Coronary artery (tissue), 2 donors: ENCODE results near the gene PPP3R1.
A peak's percentile ranks its signal among the peaks of the same experiment; 100 is the strongest.

Experiments used
- DNase-seq: peaks from one replicate; pipeline ENCODE4 v3.0.0-alpha.2; 2017; ENCODE audit warnings: low spot score
- H3K27ac ChIP-seq, 2 donors: fragments of 200-600 bp; sonication (generic); one replicate each; pipeline ENCODE4 v1.5.1; 2016 to 2019
- H3K4me3 ChIP-seq: fragments of 200-600 bp; sonication (generic); 2 replicates; pipeline ENCODE4 v1.5.1; 2016; ENCODE audit warnings: mild to moderate bottlenecking, moderate library complexity
- CTCF ChIP-seq: fragments of 200-600 bp; sonication (generic); IDR thresholded peaks from one replicate; pipeline ENCODE4 v1.5.1; 2019; ENCODE audit warnings: antibody characterized with exemption

Gene PPP3R1

GRCh38 chr2:68236876-68237275 lies 15.5 kb downstream of the PPP3R1 start:
- Histone ChIP-seq H3K27ac (peak overlapping the region; percentile 32 to 39), H3K4me3 (no peak overlapping the region)
- DNase-seq, result no peak
- TF ChIP-seq CTCF, result no peak

- TF ChIP-seq CTCF, result no peak
- peak overlapping the region in 1 of 2 donors; percentile 39 for H3K27ac ChIP-seq
- H3K4me3 ChIP-seq, result no peak overlapping the region
- no peak for DNase-seq
Measured at GRCh38 chr2:68236103-68236734, 16.1 kb downstream of the PPP3R1 start.

DNA sequence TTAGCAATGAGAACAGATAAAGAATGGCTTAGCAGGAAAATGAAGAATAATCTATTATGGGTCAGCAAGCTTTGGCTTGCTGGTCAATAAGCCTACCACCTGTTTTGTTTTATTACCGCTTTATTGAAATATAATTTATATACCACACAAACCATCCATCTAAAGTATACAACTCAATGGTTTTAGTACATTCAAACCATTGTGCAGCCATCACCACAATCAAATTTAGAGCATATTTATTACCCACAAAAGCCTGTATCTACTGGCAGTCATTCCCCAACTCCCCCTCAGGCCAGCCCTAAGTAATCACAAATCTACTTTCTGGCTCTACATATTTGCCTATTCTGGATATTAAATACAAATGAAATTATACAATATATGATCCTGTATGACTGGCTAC lies 17.2 kb downstream of the PPP3R1 start:
- Histone ChIP-seq H3K4me3 (no peak overlapping the region), H3K27ac (no peak overlapping the region)
- no peak for DNase-seq
- TF ChIP-seq CTCF, result no peak

DNA sequence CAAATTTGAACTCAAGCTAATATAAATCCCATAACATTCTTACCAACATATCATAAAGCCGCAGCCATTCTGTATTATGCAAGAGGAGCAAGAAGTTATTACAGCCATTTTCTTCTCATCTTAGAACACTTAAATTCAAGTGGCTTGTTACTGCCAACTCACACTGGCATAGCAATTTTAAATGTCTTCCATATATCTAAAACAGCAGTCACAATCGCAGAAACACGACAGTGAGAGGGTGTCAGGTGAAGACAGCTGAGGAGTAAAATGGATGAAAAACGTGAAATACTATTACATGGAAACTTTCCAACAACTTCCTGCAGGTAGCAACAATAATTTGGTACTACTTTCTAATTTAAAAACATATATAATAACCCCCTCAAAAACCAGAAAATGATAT lies 17.9 kb downstream of the PPP3R1 start:
- DNase-seq, result no peak

DNA sequence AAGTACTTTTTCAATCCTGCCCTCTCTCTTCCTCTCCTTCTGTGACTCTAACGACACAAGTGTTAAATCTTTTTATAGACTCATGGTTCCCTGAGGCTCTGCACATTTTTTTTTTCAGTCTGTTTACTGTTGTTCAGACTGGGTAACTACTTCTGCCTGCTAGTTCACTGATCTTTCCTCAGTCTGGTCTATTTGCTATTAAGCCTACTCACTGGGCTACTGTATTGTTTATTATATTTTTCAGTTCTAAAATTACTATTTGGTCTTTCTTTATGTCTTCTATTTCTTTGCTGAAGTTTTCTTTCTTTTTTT lies 21.3 kb downstream of the PPP3R1 start:
- TF ChIP-seq CTCF, result no peak
- Histone ChIP-seq H3K4me3 (no peak overlapping the region), H3K27ac (peak overlapping the region in 1 of 2 donors; percentile 41)
- no peak for DNase-seq

More for the DNA sequence above, 17.9 kb downstream of the PPP3R1 start:
- no peak for TF ChIP-seq CTCF
- H3K4me3 ChIP-seq, result no peak overlapping the region
- no peak overlapping the region for H3K27ac ChIP-seq

DNA sequence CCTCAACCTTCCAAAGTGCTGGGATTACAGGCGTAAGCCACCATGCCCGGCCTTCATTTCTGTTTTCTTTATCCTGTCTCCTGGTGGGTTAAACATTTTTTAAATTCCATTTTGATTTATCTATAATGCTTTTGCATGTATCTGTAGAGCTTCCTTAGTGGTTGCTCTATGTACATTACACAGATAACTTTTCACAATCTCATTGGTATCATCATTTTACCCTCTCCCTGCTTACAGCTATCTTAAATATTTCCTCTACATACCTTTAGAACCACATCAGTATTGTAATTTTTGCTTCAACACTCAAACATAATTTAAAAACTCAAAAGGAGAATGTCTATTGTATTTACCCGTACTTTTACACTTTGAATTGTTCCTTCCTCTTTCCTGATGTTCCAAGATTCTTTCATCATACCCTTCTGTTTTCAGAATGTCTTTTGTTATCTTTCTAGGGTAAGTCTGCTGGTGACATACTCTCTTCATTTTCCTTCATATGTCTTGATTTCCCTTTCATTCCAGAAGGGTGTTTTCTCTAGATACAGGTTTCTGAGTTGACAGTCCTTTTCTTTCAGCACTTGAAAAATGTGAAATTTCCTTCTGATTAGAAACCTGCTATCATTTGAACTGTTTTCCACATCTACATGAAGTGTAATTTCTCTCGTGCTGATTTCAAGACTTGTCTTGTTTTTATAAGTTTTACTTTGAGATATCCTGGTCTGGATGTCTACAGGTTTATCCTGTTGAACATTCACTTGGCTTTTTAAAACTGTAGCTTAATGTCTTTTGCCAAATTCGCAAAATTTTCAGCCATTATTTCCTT lies 21.9 kb downstream of the PPP3R1 start:
- Histone ChIP-seq H3K4me3 (no peak overlapping the region), H3K27ac (peak overlapping the region in 1 of 2 donors; percentile 41)
- DNase-seq, result no peak
- no peak for TF ChIP-seq CTCF

GRCh38 chr2:68226794-68227193 lies 25.5 kb downstream of the PPP3R1 start:
- no peak for DNase-seq
- H3K27ac ChIP-seq, result peak overlapping the region; percentile 12 to 39
- TF ChIP-seq CTCF, result no peak
- H3K4me3 ChIP-seq, result peak overlapping the region; percentile 40
